Activated naive CD4-positive, alpha-beta T cell treated with anti-CD3 and anti-CD28 coated beads, Interleukin-2, amount 50 U/mL, for 16 hours (primary cell): ENCODE measurements around the gene GET4.
"Not testable (repeated sequence)": the region's sequence is repeated elsewhere in the genome, so short reads cannot be mapped to it uniquely, and the experiment has no call there.

Source experiments
- DNase-seq: peaks from one replicate; pipeline ENCODE4 v3.0.0-alpha.2; 2020

Gene GET4

GRCh38 chr7:930975-931758 lies 54.8 kb downstream of the GET4 start:
- DNase-seq = peak; percentile 1

DNA sequence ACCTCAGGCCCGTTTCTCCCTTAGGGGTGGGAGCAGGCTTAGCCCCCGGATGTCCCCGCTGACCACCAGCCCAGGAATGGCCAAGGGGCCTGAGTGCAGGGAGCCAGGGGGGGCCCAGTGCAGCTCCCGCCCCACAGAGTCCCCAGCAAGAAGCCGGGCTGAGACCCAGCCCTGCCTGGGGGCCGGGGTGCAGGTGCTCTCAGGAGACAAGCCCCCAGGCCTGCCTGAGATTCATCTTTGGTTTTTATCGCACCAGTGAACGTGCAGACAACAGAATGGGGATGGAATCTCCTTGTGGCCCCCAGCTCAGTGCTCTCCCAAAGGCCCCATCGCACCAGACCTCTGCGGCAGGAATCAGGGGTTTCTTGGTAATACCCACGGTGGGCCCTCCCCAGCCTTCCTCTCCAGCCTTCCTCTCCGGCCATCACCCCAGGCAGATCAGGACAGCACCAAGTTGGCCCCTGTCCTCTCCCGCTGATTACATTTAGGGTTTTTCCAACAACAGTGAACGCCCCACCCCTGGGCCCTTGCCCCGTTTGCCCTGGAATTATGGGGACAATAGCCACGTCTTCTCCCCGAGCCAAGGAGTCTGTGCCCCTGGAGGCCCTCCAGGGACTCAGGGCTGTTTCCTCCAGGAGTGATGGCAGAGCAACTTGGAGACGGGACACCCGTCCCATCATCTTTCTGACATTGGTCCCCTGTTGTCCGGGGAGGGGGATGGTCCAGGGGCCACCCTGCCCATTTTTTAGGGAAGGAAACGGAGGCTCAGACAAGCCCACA lies 55.7 kb downstream of the GET4 start:
- DNase-seq = no peak

GRCh38 chr7:932651-932975 lies 56.3 kb downstream of the GET4 start:
- DNase-seq = no peak

GRCh38 chr7:934469-935163 lies 58.3 kb downstream of the GET4 start:
- no peak for DNase-seq

DNA sequence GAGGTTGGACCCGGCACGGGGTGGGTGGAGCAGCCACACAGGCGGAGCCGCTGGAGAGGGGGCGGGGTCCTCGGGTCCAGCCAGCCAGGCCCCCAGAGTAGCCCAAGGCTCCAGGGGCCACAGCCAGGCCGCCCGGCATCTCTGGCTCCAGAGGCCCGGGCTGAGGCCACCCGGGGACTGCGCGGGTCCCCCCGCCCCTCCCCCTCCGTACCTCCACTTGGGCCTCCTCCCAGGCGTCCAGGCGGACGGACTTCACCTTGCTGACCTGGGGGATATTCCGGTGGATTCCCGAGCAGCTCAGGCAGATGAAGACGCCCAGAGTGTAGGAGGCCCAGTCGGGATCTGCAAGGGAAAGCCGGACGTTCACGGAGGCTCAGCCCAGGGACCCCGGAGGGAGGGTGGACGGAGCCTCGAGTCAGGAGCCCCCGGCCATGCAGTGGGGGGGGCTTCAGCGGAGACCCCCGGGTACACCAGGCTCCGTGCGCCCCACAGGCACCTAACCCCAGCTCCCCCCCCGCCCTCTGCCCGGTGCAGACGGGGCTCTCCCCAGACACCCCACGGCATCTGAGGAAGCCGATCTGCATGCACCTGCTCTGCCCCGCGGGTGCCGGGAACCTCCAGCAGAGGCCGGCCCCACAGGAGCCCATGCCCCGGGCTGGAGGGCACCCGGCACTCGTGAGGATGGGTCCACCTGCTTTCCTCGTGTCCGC lies 59.0 kb downstream of the GET4 start:
- DNase-seq = no peak

- no peak for DNase-seq
Observed at GRCh38 chr7:935874-936385, 59.6 kb downstream of the GET4 start.

DNA sequence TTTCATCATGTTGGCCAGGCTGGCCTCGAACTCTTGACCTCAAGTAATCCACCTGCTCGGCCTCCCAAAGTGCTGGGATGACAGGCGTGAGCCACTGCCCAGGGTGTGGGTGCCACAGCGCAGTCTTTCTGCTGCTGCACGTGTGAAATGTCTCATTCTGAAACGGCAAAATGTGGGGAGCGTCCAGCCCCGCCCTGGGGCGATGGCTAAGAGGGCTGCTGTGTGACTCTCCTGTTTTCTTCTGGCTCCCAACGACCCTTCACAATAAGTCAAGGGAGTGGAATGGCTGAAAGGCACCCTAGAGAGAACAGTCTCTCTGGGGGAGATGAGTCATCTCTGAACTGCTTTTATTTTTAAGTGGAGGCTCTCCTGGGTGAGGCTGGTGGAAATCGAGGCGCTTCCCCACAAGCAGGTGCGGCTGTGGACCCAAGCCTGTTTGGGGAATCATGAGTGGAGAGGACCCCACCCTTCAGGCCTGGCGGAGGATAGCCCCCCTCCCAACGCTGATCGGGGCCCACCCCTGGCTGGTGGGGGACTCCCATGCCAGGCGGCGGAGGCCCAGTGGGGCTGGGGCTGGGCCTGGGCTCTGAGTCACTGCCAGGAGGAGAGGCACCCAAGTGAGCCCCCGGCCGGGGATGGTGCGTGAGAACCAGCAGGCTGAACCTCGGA lies 60.2 kb downstream of the GET4 start:
- DNase-seq = no peak

GRCh38 chr7:937856-938484 lies 61.6 kb downstream of the GET4 start:
- DNase-seq = no peak

DNA sequence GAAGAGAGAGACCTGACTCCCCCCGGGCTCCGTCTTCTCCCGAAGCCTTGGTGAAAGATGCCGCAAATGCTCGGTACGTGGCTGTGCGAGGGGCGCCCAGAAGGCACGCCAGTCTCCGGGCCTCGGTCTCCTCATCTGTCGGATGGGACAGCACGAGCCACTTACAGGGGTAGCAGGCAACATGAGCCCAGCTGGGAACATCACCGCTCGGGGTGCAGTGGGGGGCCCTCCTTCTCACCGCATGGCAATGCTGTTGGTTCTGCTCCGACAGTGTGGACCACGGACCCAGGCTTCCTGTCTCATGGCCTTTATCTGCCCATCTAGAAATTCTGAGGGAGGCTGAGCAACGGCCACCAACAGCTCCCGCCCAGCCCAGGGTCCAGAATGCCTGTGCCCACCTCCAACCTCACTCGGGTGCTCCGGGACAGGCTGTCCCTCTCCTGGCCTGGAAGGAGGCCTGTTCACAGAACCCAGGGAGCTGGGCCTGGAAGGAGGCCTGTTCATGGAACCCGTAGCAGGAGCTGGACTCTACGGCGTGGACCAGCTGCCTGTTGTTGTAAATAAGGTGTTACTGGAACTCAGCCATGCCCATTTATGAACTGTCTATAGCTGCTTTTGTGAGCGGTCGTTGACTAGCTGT lies 62.3 kb downstream of the GET4 start:
- no peak for DNase-seq

DNA sequence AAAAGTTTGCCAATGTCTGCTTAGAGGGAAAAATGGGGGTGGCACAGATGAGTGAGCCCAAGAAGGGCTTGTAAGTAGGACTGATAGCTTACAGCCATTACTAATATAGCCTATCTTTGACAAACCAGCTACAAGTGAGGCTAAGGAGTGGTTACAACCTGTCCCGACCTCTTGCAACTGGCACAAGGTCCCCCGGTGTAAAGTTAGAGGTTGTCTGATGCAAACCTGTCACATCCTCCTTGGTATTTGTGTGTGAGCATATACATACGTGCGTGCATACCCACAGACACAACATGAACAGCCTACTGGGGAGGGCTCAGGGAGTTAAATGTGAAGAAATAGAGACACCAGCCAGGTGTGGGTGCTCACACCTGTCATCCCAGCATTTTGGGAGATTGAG lies 63.5 kb downstream of the GET4 start:
- no peak for DNase-seq

GRCh38 chr7:940599-941408 lies 64.5 kb downstream of the GET4 start:
- no peak for DNase-seq

- not testable (repeated sequence) for DNase-seq
Observed at GRCh38 chr7:943793-944192, 67.4 kb downstream of the GET4 start.

DNA sequence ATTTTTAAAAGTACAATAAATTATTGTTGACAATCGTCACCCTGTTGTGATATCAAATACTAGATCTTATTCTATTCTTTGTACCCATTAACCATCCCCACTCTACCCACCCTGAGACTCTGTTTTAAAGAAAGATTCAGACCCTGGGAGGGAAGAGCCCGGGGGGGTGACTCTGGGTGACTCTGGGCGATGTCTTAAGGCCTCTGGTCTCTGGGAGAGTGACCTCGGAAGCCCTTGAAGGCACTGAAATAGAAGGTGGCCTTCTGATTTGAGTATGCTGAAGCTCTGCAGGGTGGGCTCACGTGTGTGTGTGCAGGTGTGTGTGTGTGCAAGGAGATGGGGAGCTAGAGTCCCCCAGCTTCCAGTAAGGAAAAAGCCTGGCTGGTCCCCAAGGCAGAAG lies 68.4 kb downstream of the GET4 start:
- DNase-seq = no peak

DNA sequence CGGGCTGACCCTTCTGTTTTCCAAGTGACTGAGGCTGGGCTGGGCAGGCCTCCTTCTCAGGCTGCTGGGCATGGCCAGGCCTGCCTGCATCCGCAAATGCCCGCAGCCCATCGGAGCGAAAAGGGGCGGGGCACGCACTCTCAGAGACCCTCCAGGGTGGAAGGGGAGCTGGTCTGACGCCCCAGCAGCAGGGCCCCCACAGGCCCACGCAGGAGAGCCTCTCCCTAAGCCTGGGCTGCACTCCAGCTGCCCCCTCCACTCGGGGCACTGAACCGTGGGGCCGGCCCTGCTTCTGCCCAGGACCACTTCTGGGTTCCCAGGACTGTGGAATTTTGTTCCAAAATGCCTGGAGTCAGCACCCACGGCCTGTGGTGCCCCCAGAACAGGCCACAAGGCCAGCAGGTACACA lies 68.8 kb downstream of the GET4 start:
- no peak for DNase-seq

DNA sequence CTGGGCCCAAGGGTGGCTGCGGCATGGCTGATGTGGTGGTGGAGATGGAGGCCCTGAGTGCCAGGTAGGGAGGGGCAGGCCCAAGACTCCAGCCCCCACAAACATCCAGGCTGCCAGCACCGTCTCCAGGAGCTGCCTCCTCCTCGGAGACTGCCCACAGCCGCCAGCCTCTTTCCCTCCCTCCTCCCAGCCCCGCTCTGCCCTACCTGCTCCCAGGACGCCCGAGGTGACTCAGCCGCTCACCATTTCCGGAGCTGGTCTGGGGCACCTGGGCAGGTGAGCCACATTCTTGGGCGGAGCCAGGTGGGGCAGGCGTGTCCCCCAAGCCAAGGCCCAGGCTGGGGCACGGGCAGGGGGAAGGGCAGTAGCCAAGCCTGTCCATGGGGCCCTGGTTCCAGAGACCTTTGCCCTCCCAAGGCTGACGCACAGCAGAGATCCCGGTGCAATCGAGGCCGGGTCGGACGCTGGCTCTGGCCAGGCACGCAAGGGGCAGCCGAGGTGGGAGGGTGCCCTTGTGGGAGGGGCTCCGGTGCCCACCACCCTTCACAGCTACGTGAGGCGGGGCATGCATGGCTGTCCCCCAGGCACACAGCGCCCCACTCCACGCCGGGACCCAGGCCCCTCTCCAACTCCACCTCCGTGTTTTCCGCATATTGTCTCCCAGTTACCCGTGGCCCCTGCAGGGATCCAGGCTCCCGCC lies 69.4 kb downstream of the GET4 start:
- no peak for DNase-seq
